ENCODE measurements around the gene ALDH3B1. TPM values are rescaled to one million over a fixed set of nuclear protein-coding genes. Genes with fewer than 3 reads are reported as not detected.
A peak's percentile ranks its signal among the peaks of the same experiment; 100 is the strongest.

The ALDH3B1 gene
- total RNA-seq, 1 experiment from 2014 or later = not detected

- Histone ChIP-seq H4K91ac (ENCODE audit: insufficient read length, low read depth, low read length) (no peak overlapping the region), H3K9me3 (ENCODE audit: control insufficient read depth, low read depth, low read length) (no peaks in the 10 kb centered on the region), H2BK12ac (ENCODE audit: insufficient read length, low read depth, low read length) (no peak overlapping the region), H3K4me2 (ENCODE audit: insufficient read depth, insufficient read length, low read length) (no peak overlapping the region), H3K23ac (ENCODE audit: insufficient read length, low read depth, low read length) (no peak overlapping the region), H3K27me3 (ENCODE audit: insufficient read depth, low read length) (no peaks in the 10 kb centered on the region), H3K4ac (ENCODE audit: low read depth, low read length) (no peak overlapping the region), H2AK5ac (ENCODE audit: insufficient read length, low read length) (no peak overlapping the region), H2BK5ac (ENCODE audit: insufficient read length, low read length) (no peak overlapping the region), H4K20me1 (ENCODE audit: control insufficient read depth, insufficient read depth, insufficient read length) (no peaks in the 10 kb centered on the region), H3K79me1 (ENCODE audit: insufficient read depth, low read depth, low read length, poor library complexity, severe bottlenecking) (no peaks in the 10 kb centered on the region), H3K4me1 (ENCODE audit: insufficient read depth, low read length) (no peaks in the 10 kb centered on the region; the same call in 1 of the 2 replicates), H3K27ac (ENCODE audit: insufficient read length, low read depth, low read length) (no peak overlapping the region), H2BK15ac (ENCODE audit: low read depth, low read length) (no peak overlapping the region), H3K56ac (ENCODE audit: insufficient read length, low read depth, low read length) (no peak overlapping the region), H2BK120ac (ENCODE audit: low read depth, low read length, poor library complexity, severe bottlenecking) (no peak overlapping the region), H3K9ac (ENCODE audit: extremely low read depth, insufficient read length, low read length) (no peak overlapping the region), H3T11ph (ENCODE audit: low read length) (no peak overlapping the region), H4K5ac (ENCODE audit: insufficient read length, low read depth, low read length) (no peak overlapping the region), H3K14ac (ENCODE audit: insufficient read depth, low read length) (no peak overlapping the region), H2BK20ac (ENCODE audit: low read depth, low read length, poor library complexity, severe bottlenecking) (no peak overlapping the region), H3K23me2 (ENCODE audit: insufficient read length, low read depth, low read length, poor library complexity, severe bottlenecking) (no peaks in the 10 kb centered on the region), H3K79me2 (ENCODE audit: insufficient read depth, low read length) (no peaks in the 10 kb centered on the region), H2AFZ (ENCODE audit: low read length) (no peak overlapping the region), H3K18ac (ENCODE audit: insufficient read length, low read depth, low read length) (no peak overlapping the region), H4K8ac (replicated peaks; ENCODE audit: insufficient read length, low read depth, low read length) (no peak overlapping the region)
- DNase-seq = no peak
- Mint-ChIP-seq H3K4me1 (peaks cover 7 to 9% of the 10 kb centered on the region in 2 experiments), H3K9me3 (no peaks in the 10 kb centered on the region), H3K27me3 (ENCODE audit: low read depth) (no peaks in the 10 kb centered on the region), H3K4me3 (peak overlapping the region; percentile 17 to 49; a peak in 3 of 5 replicates), H3K36me3 (ENCODE audit: insufficient read depth in 1 of 3, low read depth in 3 of 3) (peaks cover 7 to 23% (median 11%) of the 10 kb centered on the region in 3 experiments; a peak in 5 of 7 replicates), H3K27ac (peak overlapping the region in 1 of 3 experiments; percentile 39; a peak in 1 of 7 replicates)
- TF ChIP-seq CTCF (conservative IDR thresholded peaks at IDR 0.05) = no peak
- WGBS (ENCODE audit: extremely low coverage, insufficient read length, low lambda C conversion rate) = no CpG with 5 or more reads among the region's 13 CpGs
Observed at GRCh38 chr11:68038226-68038717, 28.1 kb downstream of the ALDH3B1 start.

Measured in H9 (cell line).